GM19035 (cell line): ENCODE results near the gene AHRR.
"Not testable (repeated sequence)": the region's sequence is repeated elsewhere in the genome, so short reads cannot be mapped to it uniquely, and the experiment has no call there.

Experiments used
- ATAC-seq: cut with Tn5 transposase; IDR thresholded peaks from one replicate; pipeline ENCODE4 v1.9.1; 2021; ENCODE audit not compliant: unreplicated experiment

AHRR gene

DNA sequence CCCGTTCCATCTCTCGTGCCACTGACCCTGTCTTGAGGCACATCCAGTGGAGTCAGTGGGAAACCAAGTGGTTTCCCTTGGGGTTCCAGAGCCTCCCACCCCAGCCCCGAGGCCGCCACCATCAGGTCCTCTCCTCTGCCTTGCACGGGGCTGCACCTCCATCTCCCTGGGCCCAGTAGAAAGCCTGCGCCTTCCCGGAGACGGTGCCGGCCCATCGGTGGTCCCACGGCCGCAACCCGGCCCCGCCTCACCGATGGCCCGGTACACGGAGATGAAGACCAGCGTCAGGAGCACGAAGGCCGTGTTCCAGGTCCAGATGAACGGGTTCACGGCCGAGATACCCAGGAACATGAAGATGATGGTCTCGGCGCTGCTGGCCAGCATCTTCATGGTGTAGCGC is 161.5 kb downstream of the AHRR start:
- no peak for ATAC-seq

- ATAC-seq = no peak
Observed at GRCh38 chr5:483434-484140, 162.1 kb downstream of the AHRR start.

DNA sequence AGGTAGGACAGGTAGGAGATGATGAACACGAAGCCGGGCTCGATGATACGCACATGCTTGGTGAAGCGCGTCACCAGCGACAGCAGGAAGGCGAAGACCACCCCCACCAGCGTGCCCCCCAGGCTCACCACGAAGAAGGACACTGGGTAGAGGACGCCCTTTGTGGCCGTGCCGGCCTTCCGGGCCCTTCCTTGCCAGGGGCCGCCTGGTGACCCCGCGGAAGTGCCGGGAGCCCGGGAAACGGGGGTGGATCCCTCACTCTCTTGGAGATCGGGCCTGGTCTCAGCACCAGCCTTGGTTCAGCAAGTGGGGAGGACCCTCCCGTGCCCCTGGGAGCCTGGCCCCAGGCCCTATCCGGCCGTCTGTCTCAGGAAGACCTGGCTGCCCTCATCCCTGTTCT is 163.0 kb downstream of the AHRR start:
- ATAC-seq = no peak

- ATAC-seq = no peak
Observed at GRCh38 chr5:485113-485945, 163.8 kb downstream of the AHRR start.

DNA sequence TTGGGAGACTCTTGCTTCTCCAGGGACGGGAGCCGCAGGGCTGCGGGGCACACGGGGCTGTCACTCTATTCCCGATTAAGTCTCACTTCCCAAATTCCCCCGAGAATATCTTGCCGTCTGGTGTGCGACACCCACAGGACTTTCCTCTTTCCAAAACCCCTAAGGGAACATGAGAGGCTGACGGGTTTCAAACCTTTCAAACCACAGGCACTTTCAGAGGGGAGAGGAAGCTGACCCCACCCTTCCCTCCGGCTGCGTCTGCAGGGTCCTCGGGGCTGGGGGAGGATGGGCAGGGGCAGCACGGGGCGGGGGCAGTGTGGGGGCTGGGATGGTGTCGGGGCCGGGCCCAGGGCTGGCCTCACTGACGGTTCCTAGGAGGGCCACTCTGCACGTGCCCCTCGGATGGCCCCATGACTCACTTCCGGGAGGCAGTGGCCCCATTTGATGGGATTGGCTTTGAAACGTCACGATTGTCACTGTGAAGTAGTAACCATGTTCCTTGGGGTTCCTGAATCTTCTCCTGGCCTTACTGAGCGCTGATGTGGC is 164.5 kb downstream of the AHRR start:
- no peak for ATAC-seq

DNA sequence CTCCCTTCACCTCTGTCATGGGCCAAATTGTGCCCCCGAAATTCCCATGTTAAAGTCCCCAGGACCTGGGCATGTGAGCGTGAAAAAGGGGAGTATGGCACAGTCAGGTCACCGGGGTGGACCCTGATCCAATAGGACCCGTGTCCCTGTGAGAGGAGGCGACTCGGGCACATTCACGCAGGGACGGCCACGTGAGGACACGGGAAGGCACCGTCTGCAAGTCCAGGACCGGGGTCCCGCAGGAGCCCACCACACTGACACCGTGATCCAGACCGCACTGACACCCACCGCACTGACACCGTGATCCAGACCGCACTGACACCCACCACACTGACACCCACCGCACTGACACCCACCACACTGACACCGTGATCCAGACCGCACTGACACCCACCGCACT is 165.1 kb downstream of the AHRR start:
- ATAC-seq = not testable (repeated sequence)
